Stimulated activated CD4-positive, alpha-beta T cell treated with anti-CD3 and anti-CD28 coated beads, TNF-alpha, amount 100 ng/mL, for 24 hours (primary cell): ENCODE results near the gene ADRB1.

Experiments
- DNase-seq, 3 experiments: peaks; one replicate each; pipeline ENCODE4 v3.0.0-alpha.2; 2020; ENCODE audit warnings: low read depth in 3 of 3

Gene ADRB1

DNA sequence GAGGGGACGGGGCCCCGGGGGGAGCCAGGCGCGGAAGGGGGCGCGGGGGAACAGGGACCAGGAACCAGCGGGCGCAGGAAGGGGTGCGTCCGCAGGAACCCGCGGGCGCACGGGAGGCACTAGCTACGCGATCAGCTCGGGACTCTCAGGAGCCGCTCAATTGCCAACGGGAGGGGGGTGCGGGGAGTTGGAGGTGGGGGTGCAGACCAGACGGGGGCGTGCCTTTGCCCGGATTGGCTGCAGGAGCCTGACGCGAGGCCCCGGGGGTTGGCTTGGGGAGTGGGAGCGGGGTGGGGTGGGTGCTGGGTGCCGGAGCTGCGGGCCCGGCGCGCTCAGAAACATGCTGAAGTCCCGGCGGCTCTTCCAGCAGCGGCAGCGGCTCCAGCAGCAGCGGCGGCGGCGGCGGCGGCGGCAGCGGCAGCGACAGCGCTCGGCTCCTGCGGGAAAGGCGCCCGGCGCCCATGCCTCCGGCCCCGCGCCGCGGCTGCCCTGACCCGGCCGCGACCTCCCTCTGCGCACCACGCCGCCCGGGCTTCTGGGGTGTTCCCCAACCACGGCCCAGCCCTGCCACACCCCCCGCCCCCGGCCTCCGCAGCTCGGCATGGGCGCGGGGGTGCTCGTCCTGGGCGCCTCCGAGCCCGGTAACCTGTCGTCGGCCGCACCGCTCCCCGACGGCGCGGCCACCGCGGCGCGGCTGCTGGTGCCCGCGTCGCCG lies at the start of gene ADRB1:
ADRB1 (plus strand) TSS at position 335 of the 715 bp plus-strand sequence; CDS start at position 602, 267 bp downstream.
- DNase-seq = peak in 1 of 3 experiments; percentile 50

- no peak for DNase-seq
Observed at GRCh38 chr10:113995201-113995600, 48.5 kb upstream of the ADRB1 start.

DNA sequence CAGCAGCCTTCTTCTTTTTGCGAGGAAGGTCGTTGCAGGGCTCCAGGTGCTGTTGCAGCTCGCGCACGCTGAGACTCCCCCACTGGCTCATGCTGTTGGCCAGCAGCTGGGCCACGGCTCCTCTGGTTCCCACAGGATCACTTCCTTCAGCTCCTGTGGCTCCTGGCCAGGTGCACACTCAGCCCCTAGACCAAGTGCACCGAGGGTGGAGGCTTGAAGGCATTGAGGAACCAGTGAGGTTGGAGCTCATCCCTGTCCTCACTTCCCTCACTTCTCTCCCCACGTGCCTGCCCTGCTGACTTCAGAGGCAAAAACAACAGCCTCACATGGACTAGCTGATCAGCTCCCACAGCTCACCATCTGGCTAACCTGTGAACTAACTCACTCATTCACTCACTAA lies 46.2 kb upstream of the ADRB1 start:
- no peak for DNase-seq

- no peak for DNase-seq
Observed at GRCh38 chr10:113999531-113999930, 44.1 kb upstream of the ADRB1 start.

GRCh38 chr10:114000457-114001010 lies 43.1 kb upstream of the ADRB1 start:
- DNase-seq = no peak

DNA sequence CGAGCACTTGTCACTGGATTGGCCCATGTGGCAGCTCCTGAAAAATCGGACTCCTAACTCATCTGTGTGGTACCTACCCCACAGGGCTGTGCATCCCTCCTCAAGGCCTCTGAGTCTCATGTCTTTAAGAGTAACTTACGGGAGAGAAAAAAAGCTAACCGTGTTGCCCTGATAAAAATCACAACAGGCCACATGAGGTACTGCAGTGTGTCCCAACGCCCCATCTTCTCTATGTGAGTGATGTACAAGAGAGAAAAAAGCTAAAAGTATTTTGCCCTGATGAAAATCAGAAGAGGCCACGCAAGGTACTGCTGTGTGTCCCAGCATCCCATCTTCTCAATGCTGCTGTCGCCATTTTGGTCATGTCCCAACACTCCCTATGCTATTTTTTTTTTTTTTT lies 41.2 kb upstream of the ADRB1 start:
- DNase-seq = no peak

GRCh38 chr10:114003161-114003941 lies 40.3 kb upstream of the ADRB1 start:
- DNase-seq = no peak

- no peak for DNase-seq
Observed at GRCh38 chr10:114009281-114009996, 34.2 kb upstream of the ADRB1 start.

- no peak for DNase-seq
Observed at GRCh38 chr10:114010316-114010715, 33.4 kb upstream of the ADRB1 start.

DNA sequence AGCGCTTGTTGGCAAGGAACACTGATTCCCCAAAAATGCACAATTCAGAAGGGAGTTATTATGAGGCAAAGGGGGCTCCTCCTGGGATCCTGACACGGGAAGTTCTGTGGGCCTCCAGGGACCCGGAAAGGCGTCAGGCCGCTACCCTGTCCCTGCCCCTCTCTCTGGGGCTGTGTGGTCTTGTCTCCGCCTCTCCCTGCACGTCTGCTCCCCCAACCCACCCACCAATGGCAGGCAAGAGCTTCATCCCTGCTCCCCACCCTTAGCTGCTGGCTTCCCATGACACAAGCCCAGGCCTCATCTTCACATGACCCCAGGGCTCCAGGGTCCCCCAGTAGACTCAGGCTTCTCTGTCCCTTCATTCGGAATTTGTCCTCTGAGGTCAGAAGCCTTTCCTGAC lies 31.0 kb upstream of the ADRB1 start:
- no peak for DNase-seq

- DNase-seq = no peak
Observed at GRCh38 chr10:114015708-114016107, 28.0 kb upstream of the ADRB1 start.

DNA sequence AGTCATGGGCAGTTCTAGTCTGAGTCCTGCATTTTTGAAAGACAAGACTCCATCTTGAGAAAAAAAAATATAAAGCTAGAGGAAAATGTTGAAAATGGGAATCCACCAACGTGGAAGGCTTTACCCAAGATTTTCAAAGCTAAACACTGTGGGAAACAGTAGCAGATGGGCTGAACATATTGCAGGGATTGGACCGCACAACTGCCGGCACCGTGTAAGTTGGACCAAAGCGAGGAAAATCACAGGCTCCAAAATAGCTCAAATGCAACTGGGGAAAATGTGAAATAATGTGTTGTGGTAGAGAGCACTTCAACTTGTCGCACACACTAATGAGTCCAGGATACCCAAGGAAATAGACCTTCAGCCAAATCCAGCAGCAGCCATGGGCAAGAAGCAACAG lies 26.4 kb upstream of the ADRB1 start:
- DNase-seq = no peak

- DNase-seq = no peak
Observed at GRCh38 chr10:114017873-114018272, 25.8 kb upstream of the ADRB1 start.

GRCh38 chr10:114019226-114019625 lies 24.4 kb upstream of the ADRB1 start:
- no peak for DNase-seq

DNA sequence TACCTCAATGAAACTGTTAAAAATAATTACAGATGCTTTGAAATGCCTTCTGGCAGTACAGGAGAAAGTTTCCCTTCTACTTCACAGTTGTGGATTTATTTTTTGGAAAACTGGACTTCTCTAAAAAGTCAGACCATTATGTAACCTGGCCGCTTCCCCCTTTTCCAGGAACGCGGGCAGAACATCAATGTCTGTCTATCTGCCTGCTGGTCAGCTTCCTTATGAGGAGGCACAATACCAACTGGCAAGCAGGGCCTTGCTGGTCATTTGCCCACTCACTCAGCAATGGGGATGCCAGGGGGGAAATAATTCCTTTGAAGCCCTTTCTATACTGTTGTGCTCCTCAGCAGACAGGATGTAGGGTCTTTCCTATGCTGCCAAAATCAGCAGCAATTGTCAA lies 22.5 kb upstream of the ADRB1 start:
- no peak for DNase-seq

GRCh38 chr10:114021717-114022680 lies 21.7 kb upstream of the ADRB1 start:
- no peak for DNase-seq

DNA sequence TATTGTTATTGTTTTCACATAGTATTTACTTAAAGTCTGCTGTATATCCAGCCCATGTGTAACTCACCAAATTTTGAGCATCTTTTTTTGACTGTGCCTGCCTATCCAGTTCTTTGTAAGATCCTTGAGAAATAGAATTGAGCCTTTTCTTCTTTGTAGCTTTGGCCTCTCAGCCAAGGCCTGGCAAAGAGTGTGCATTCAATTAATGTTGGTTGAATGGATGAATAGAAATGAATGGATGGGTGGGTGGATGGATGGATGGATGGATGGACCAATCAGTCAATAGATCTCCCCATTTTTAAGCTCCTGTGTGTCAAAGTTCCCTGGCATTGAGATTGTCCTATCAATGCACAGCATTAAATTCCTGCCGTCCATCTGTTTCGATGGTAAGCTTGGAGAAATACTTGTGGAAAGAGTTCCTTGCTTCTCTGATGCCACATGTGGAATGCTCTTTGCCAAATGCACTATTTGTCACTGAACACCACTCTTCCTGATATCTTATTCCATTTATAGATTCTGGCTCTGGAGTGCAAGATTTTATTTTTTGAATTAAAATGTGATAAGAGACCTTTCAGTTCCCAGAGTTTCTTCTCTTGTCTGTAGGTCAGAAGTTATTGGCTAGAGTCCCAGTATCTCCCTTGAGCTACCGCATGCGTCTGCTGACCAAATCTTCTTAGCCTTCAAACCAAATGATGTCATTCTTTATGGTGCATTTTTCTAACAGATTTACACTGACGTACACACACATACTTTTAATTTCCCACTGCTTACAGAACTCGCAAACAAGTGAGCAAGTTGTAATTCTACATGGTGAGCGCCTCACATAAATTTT lies 20.7 kb upstream of the ADRB1 start:
- DNase-seq = no peak

GRCh38 chr10:114024876-114025610 lies 18.6 kb upstream of the ADRB1 start:
- DNase-seq = no peak

DNA sequence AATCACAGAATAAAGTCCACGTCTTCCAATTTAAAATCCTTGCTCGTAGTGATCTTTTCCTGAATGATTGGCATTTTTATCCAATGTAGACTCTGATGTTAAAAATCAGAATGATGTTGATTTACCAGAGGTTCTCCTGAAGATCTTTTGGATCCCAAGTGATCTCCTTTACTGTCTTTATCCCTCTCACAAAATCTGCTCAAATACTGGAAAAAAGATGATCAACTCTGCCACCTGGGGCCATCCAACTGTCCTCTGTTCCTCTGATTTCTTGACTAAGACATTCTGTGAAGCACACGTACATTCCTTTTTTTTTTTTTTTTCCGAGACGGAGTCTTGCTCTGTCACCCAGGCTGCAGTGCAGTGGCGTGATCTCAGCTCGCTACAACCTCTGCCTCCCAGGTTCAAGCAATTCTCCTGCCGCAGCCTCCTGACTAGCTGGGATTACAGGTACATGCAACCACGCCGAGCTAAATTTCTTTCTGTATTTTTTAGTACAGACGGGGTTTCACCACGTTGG lies 18.0 kb upstream of the ADRB1 start:
- DNase-seq = no peak
